ENCODE results near the gene SLC16A6.
"Not testable (repeated sequence)": the region's sequence is repeated elsewhere in the genome, so short reads cannot be mapped to it uniquely, and the experiment has no call there.

Gene SLC16A6

DNA sequence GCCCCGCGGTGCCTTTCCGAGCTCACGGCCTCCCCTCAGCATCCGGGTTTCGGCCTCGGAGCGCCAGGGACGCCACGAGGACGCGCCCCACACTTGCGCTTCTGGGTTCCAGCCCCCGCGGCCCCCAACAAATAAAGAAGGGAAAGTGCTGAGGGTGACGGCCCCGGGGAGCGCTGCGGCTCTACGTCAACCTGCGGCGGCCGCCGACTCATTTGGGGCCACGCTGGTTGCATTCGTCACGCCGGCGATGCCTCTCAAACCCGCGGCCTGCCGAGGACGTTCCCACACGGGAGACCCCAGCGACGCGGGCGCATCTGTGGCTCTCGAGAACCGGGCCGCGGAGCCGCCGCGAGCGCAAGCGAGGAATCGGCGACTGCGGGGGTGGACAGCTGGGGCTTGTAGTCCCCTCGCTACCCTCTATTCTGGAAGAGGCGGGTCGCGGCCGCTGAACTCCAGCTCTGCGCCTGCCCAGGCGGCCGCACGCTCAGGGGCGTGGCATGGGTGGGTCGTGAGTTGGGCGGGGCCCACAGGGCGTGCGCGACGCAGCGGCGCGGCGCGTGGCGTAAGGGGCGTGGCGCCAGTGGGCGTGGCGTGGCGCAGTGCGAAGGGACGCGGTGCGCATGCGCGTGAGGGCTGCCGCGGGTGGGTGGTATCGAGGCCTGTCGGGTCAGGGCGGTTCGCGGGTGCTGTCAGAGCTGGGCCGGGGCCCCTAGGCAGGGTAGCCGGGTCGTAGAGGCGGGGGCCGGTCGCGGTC, 43.3 kb downstream of the SLC16A6 start, which contains the start of gene AMZ2:
TSS of gene AMZ2 (plus strand) at position 599 of the 754 bp plus-strand sequence. CDS start 2,145 bp downstream, outside the sequence.
- DNase-seq (ENCODE audit: low read depth, low spot score), result peak; percentile 28

DNA sequence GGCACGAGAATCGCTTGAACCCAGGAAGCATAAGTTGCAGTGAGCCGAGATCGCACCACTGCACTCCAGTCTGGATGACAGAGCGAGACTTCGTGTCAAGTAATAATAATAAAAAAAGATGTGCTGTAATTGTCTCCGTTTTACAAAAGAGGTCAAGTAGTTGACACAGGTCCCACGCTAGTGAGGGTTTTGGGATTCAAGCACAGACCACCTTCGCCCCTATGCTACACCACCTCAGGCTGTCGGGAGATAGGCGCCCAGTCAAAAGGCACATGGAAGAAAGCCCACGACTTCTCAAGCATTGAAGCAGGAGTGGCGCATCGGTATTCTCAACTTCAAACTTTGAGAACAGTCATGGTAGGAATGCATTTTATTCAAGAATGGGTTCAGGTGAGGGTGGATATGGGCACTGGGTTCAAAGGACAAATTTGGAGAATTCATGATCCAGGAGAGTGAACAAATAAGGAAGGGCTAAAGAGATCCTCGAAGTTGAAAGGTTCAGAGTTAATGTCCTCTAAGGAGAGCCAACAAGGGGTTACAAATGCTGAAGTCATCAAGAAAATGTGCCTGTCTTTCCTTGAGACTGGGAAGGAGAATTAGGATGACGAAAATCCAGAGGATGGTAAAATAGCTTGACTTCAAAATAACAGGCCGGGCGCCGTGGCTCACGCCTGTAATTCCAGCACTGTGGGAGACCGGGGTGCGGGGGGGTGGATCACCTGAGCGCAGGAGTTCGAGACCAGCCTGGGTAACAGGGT, 44.5 kb downstream of the SLC16A6 start:
- no peak for DNase-seq (ENCODE audit: low read depth, low spot score)

DNA sequence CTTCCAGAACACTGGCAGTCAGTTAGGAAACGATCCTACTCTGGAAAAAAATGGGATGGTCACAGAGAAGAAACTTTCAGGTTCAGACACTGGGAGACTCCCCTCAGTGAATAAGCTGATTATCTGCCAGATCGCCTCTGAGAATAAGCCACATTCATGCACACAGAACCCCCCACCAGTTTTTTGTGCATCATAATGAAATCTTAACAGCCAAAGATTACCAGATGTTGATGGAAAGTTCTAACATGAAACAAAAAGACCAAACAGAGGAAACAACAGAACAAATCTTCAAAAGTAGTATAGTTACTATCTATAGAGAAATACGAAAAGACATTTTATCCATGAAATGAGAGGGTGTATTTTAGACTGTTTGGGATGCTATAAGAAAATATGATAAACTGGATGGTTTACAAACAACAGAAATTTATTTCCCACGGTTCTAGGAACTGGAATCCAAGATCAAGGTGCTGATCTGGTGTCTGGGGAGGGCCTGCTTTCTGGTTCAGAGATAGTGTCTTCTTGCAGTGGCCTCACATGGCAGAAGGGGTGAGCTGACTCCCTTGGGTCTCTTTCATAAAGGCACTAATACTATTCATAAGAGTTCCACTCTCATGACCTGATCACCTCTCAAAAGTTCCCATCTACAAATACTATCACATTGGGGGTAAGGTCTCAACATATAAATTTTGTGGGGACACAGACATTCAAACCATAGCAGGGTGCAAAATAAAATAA, 51.1 kb downstream of the SLC16A6 start:
- no peak for DNase-seq (ENCODE audit: low read depth, low spot score)

DNA sequence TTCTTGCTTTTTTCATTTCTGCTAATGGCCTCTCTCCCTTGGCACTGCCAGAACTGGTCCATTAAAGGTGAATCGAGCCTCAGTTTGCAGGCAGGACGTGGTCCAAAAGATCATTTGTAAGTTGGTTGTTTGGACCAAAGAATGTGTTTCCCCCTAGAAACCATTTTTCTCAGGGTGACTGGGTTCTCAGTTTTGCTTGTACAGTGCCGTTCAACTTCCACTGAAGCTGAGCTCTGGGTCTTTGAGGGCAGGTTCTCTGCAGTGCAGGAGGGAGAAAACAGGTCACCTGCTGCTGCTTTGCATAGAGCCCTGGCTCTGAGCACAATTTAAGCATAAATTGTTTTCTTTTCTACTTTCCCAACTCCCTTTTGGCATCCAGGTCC, 52.1 kb downstream of the SLC16A6 start:
- no peak for DNase-seq (ENCODE audit: low read depth, low spot score)

DNA sequence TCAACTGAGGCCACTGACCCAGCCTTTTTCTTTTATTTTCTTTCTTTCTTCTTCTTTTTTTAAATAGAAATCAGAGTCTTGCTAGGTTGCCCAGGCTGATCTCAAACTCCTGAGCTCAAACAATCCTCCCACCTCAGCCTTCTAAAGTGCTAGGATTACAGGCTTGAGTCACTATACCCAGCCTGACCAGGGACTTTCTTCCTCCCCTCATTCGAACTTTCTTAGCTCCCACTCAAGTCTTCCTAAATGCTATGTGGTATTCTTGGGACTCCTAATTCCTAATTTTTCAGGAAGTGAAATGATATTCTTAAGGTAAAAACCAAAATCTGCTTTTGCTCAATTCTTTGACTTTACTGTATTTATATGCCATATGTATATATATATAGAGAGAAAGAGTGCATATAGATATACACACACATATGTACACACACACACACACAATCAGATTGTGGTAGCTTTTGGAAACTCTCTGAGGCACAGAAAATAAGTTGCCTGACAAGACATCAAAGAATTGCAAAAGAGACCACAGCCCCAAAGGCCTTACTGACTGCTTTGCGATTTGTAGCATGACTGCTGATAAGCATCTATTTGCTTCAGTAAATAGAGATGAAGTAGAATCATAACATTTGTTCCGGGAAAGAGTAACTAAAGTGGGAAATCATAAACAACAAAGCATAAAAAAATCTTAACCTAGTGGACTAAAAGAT, 52.6 kb downstream of the SLC16A6 start:
- no peak for DNase-seq (ENCODE audit: low read depth, low spot score)

DNA sequence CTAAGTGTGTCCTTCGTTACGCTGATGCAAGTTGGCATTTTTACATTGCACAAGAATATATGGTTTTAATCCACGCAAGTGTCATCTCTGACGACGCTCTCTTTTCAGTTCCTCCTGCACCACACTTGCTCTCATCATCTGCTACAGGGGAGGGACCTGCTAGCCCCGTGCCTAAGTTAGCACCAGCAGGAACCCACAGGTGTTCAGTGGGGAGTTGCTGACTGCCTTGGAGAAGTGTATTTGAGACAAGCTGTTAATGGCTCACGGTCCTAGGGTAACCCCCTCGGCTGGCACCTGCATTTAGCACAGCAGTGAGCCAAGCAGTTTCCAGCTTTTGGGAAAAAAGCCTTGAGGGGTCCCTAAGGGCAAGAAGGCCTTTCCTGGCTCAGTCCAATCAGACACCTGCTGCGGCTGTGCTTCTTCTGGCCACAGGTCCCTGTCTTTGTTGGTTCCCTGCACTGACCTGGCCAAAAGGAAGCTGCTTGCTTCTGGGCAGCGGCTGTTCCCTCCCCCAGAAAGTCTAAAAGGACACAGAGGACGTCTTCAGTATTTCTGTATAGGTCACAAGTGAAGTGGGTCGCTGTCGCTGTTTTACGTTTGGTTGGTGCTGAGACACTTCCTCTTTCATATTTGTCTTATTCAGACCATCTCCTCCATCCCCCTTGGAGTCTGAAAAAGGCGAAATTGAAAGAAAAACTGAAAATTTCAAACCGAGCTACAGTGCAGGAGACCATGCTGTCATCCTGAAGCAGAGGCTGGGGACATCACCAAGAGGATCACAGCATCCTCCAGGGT, 53.4 kb downstream of the SLC16A6 start:
- not testable (repeated sequence) for DNase-seq (ENCODE audit: low read depth, low spot score)

DNA sequence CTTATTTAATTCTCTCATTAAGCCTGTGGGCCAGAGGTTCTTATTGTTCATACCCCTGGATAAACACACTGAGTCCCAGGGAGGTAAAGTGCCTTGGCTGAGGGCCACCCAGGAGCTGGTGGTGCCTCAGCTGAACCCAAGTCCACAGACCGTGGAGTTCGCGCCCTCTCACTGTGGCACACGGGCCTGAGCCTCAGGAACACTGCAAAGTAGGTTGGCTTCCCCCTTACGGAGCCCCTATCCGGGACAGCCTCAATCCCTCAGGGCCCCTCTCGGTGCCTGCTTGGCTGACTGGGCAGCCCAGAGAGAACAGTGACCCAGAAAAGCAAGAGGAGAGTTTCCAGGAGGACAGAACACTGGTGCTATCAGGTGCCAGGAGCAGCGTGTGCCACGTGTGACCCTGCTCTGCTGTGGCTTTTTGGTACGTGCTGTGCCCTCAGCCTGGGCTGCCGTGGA, 55.6 kb downstream of the SLC16A6 start:
- DNase-seq (ENCODE audit: low read depth, low spot score), result not testable (repeated sequence)

DNA sequence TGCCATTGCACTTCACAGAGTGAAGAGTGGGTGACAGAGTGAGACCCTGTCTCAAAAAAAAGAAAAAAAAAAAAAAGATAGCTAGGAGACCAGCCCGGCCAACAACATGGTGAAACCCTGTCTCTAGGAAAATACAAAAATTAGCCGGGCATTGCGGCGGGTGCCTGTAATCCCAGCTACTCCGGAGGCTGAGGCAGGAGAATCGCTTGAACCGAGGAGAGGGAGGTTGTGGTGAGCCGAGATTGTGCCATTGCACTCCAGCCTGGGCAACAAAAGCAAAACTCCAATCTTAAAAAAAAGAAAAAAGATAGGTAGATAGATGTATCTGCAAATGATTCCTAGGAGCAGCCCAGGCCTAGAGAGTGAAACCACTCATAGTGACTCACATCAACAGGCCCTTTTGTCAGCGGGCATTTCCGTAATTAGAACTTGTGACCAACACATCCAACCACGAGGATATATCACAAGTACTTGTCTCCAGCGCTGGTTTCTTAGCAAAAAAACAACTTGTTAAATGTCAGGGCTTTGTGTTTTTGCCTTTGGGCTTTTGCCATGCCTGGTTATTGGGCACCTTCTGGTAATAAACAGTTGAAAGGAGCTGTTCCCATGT, 56.1 kb downstream of the SLC16A6 start:
- DNase-seq (ENCODE audit: low read depth, low spot score), result not testable (repeated sequence)

DNA sequence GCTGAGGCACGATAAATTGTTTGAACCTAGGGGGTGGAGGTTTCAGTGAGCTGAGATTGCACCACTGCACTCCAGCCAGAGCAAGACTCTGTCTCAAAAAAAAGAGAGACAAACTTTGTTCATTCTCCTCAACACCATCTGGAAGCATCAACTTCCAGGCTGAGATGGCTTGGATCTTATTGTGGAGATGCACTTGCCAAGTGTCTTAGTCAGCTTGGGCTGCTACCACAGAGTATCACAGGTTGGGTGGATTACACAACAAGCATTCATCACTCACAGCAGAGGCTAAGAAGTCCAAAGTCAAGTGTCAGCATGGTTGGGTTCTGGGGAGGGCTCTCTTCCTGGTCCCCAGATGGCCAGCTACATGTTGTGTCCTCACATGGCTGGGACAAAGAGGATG, 58.2 kb downstream of the SLC16A6 start:
- not testable (repeated sequence) for DNase-seq (ENCODE audit: low read depth, low spot score)

DNA sequence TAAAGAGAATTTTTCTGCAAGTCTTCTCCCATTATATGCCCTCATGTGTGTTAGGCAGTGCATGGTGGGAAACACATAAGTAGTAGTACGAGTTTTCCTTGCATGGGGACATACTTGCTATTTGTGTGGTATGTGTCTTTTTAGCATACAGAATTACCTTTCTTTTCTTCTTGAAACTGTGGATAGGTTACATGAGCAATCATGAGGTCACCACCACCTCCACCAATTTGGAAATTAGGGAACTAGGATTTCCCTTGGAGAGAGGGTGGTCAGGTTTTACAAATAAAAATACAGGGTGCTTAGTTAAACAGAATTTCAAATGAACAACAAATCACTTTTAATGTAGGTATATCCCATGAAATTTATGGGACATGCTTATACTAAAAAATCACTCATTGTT, 59.4 kb downstream of the SLC16A6 start:
- no peak for DNase-seq (ENCODE audit: low read depth, low spot score)

DNA sequence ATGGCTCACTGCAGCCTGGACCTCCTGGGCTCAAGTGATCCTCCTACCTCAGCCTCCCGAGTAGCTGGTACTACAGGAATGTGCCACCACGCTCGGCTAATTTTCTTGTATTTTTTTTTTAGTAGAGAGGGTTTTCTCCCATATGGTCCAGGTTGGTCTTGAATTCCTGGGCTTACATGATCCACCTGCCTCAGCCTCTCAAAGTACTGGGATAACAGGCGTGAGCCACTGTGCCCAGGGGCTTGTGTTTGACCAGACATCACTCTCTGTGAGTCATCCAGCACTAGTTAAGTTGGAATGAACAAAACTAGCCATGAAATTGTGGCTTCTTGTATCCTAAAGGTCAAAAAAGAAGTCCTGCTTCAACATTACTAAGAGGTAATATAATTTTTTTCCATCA, 59.8 kb downstream of the SLC16A6 start:
- not testable (repeated sequence) for DNase-seq (ENCODE audit: low read depth, low spot score)

DNA sequence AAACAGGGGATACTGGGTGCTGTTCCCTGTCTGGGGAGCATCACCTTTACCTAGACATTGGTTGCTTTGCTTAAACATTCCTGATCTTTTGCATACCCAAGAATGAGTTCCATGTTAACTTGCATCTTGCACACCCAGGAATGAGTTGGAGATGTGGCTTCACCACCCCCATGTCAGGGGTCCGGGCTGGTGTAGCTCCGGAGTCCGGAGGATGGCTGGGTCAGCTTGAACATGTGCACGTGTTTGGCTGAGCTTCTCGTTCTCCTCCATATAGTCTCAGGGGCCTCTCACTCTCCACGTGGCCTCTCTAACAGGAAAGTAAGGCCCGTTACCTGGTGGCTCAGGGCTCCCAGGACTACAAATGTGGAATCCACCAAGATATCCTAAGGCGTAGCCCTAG, 61.3 kb downstream of the SLC16A6 start:
- DNase-seq (ENCODE audit: low read depth, low spot score), result no peak

DNA sequence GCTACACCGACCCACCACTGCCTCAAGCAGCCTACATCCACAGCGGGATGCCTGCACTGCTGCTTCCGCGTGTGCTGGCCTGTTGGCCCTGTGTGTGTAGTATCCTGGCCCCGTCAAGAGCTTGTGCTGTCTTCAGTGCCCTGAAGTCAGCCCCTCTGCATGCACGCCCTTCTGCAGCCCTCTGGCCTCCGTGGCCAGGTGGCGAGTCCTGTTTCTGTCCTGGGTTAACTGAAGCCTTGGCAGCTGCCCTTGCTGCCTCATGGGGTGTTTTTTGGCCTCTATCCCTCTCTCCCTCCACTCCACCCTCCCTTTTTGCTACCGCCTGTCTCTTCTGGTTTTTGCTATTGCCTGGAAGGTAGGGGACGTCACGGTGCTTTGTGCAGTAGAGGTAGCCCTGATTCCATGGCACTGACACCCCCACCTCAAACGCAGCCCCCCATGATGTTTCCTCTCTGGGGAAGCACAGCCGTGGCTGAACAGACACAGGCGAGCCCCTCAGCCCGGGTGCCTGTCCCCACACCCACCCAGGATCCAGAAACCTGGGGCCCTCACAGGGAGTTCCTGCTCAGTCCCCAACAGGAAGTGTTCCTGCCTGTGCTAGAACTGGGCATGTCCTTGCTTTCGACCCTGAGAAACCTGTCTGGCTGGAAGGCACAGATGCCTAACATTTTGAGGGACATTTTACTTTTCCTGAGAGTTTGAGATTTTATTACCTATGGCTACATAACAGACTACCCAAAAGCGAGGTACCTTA, 61.9 kb downstream of the SLC16A6 start:
- no peak for DNase-seq (ENCODE audit: low read depth, low spot score)

DNA sequence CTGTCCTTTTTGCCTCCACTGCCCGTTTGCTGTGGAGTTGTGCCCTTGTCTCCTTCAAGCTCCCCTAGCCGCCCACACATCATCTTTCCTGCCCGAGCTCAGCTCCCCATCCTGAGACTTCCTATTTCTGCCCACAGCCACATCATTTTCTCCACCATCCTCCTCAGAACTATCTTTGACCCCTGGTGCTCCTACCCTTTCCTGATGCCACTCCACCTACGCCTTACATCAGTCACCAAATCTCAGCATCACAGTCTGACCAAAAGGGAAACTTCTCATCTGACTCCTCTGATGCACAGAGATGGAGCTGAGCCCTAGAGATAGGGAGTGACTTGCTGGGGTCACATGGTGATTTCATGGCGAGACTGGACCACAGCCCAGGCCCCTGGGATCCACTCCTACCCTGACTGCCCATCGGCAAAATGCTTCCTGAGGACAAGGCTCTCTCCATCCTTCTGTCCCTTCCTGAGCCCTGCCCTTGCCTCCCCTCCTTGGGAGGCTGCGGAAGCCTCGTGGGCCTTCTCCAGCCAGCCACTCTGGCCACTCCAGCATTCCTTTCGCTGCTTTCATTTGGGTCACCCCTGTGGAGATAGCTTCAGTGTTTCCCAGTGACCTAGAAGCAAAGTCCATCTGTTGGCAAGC, 62.8 kb downstream of the SLC16A6 start:
- DNase-seq (ENCODE audit: low read depth, low spot score), result not testable (repeated sequence)

DNA sequence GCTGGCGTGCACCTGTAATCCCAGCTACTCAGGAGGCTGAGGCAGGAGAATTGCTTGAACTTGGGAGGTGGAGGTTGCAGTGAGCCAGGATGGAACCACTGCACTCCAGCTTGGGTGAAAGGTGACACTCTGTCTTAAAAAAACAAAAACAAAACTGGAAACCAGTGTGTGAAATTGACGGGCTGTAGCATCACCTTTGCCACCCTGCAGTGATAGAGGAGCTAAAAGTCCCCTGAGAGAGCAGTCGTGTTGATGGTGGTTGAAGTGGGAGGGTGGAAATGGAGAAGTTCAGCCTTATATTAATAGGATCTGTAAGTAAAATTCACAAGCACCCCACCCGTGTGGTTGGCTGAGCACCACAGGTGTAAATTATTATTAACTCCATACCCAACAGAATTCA, 65.9 kb downstream of the SLC16A6 start:
- DNase-seq (ENCODE audit: low read depth, low spot score), result not testable (repeated sequence)

DNA sequence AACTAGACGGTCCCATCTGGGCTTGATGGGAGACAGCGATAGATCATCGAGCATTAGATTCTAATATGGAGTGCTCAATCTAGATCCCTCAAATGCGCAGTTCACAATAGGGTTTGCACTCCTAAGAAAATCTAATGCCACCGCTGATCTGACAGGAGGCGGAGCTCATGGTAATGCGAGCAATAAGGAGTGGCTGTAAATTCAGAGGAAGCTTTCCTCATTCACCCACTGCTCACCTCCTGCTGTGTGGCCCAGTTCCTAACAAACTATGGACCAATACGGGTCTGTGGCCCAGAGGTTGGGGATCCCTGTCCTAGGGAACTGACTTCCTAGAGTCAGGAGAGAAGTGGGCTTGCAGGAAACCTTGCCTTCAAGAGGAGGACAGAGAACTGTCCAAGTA, 68.3 kb downstream of the SLC16A6 start:
- no peak for DNase-seq (ENCODE audit: low read depth, low spot score)

DNA sequence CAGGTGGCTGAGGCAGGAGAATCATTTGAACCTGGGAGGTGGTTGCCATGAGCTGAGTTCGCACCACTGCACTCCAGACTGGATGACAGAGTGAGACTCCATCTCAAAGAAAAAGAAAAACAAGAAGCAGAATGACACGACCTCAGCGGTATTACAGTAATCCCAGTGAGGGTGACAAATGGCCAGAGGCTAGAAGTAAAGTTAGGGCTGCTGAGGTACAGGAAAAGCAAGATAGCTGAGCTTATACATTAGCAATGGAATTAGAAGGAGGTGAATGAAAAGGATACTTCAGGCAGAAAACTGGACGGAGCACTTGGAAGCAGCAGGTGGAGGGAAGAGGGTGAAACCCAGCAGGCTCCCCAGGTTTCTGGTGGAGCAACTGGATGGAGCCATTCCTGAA, 69.1 kb downstream of the SLC16A6 start:
- DNase-seq (ENCODE audit: low read depth, low spot score), result no peak

DNA sequence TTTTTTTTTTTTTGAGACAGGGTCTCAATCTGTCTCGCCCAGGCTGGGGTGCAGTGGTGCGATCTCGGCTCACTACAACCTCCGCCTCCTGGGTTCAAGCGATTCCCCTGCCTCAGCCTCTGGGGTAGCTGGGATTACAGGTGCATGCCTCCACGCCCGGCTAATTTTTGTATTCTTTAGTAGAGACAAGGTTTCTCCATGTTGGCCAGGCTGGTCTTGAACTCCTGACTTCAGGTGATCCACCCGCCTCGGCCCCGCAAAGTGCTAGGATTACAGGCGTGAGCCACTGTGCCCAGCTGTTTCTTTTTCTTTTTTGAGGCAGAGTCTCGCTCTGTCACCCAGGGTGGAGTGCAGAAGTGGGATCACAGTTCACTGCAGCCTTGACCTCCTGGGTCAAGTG, 70.1 kb downstream of the SLC16A6 start:
- DNase-seq (ENCODE audit: low read depth, low spot score), result not testable (repeated sequence)

DNA sequence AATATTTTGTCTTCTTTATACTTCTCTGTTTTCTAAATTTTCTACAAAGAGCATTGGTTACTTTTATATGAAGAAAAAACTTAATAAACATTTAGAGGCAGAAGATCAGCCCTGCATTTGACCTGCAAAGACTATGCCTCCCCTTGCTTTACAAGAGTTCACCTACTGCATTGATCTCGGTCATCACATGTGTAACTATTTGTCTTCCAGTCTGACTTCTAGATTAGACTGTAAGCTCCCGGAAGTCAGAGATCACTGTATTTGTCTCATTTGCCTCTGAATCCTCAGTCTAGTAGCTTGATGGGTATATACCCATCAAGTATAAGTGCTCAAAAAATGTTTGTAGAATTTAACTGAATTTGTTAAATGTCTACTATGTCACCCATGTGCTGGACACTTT, 70.7 kb downstream of the SLC16A6 start:
- not testable (repeated sequence) for DNase-seq (ENCODE audit: low read depth, low spot score)

Measured in iPS DF 19.7 (cell line).